Measurements from ENCODE around the gene CCDC24. TPM values are rescaled to one million over a fixed set of nuclear protein-coding genes. Genes with fewer than 3 reads are reported as not detected.
A peak's percentile ranks its signal among the peaks of the same experiment; 100 is the strongest.

CCDC24 gene
- total and polyA plus RNA-seq, 2 of the 13 experiments (the other 11 are each of a cell fraction or from before 2014, with no cell fraction given) = 1.4 to 2.9 TPM

DNA sequence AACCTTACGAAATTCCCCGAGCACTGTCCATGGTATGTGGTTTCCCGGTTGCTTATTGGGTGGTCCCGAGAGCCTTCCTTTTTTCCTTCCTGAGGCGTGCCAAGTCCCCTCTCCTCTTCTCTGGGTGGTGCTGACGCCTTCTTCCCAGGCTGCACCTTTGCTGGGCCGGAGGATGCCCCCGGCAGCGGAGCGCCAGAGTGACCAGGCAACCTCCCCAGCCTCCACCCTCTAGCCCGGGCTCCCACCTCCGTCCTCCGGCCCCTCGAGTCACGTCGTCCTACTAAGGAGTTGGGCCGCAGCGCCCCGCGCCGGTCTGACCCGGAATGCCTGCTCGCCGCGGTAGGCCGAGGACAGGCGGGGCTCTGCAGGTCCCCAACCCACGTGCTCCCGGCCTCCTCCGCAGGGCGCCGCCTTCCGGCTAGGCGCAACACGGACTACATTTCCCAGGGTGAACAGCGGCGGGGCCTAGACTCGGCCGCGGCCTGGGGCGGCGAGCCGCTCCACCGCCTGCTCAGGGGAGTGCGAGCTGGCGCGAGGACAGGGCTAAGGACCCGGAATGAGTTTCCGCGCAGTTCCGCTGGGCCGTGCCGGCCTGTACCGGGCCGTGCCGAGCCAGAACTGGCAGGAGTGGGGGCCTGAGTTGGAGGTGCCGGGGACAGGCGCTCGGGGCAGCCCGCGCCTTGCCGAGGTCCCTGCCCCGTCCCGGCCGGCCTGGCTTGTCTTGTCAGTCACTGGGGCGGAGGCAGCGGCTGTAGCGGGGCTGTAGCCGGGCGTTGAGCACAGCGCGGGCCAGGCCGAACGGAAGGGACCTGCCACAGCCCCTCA, 45.0 kb upstream of the CCDC24 start, which contains the start of gene IPO13 (continued):
- TF ChIP-seq ZNF720 (CRISPR knock-in tag; IDR thresholded peaks at IDR 0.05) = no peak
- TF ChIP-seq, protein P1, sequence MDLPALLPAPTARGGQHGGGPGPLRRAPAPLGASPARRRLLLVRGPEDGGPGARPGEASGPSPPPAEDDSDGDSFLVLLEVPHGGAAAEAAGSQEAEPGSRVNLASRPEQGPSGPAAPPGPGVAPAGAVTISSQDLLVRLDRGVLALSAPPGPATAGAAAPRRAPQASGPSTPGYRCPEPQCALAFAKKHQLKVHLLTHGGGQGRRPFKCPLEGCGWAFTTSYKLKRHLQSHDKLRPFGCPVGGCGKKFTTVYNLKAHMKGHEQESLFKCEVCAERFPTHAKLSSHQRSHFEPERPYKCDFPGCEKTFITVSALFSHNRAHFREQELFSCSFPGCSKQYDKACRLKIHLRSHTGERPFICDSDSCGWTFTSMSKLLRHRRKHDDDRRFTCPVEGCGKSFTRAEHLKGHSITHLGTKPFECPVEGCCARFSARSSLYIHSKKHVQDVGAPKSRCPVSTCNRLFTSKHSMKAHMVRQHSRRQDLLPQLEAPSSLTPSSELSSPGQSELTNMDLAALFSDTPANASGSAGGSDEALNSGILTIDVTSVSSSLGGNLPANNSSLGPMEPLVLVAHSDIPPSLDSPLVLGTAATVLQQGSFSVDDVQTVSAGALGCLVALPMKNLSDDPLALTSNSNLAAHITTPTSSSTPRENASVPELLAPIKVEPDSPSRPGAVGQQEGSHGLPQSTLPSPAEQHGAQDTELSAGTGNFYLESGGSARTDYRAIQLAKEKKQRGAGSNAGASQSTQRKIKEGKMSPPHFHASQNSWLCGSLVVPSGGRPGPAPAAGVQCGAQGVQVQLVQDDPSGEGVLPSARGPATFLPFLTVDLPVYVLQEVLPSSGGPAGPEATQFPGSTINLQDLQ (CRISPR knock-in tag; IDR thresholded peaks at IDR 0.05) = peak; percentile 96
- no peak for TF ChIP-seq NCOA5 (CRISPR knock-in tag; IDR thresholded peaks at IDR 0.05)
- 0 out of 2 replicates have a peak, but pooled peaks have one; percentile 45 for TF ChIP-seq PAX8 (CRISPR knock-in tag; IDR thresholded peaks at IDR 0.05; ENCODE audit: borderline replicate concordance)
- TF ChIP-seq ZEB1 (IDR thresholded peaks at IDR 0.05; ENCODE audit: insufficient replicate concordance, low read depth) = peak; percentile 69
- no peak for TF ChIP-seq MYNN (CRISPR knock-in tag; IDR thresholded peaks at IDR 0.05; ENCODE audit: low read depth)
- no peak for TF ChIP-seq RFX5 (IDR thresholded peaks at IDR 0.05; ENCODE audit: low read depth, low read length)
- TF ChIP-seq, protein P2, sequence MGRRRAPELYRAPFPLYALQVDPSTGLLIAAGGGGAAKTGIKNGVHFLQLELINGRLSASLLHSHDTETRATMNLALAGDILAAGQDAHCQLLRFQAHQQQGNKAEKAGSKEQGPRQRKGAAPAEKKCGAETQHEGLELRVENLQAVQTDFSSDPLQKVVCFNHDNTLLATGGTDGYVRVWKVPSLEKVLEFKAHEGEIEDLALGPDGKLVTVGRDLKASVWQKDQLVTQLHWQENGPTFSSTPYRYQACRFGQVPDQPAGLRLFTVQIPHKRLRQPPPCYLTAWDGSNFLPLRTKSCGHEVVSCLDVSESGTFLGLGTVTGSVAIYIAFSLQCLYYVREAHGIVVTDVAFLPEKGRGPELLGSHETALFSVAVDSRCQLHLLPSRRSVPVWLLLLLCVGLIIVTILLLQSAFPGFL (CRISPR knock-in tag; IDR thresholded peaks at IDR 0.05) = no peak
- TF ChIP-seq ZSCAN29 (CRISPR knock-in tag; conservative IDR thresholded peaks at IDR 0.05) = peak; percentile 89
- no peak for TF ChIP-seq PLRG1 (conservative IDR thresholded peaks at IDR 0.05)
- no peak; the same call in 1 of the 2 replicates for TF ChIP-seq ZNF740 (CRISPR knock-in tag; IDR thresholded peaks at IDR 0.05)
- no peak for TF ChIP-seq DDIT3 (CRISPR knock-in tag; IDR thresholded peaks at IDR 0.05)
- peak; percentile 69; the same call in 1 of the 2 replicates for TF ChIP-seq ZNF441 (CRISPR knock-in tag; IDR thresholded peaks at IDR 0.05; ENCODE audit: borderline replicate concordance)
- no peak for TF ChIP-seq ZNF367 (CRISPR knock-in tag; IDR thresholded peaks at IDR 0.05; ENCODE audit: borderline replicate concordance)
- TF ChIP-seq GATA4 (IDR thresholded peaks at IDR 0.05; ENCODE audit: borderline replicate concordance, low read depth) = peak; percentile 64; the same call in 1 of the 2 replicates
- peak; percentile 87 for TF ChIP-seq ZC3H13 (CRISPR knock-in tag; IDR thresholded peaks at IDR 0.05)
- TF ChIP-seq ZMAT3 (CRISPR knock-in tag; conservative IDR thresholded peaks at IDR 0.05) = peak; percentile 50; the same call in 1 of the 2 replicates
- TF ChIP-seq SIX1 (CRISPR knock-in tag; IDR thresholded peaks at IDR 0.05; ENCODE audit: borderline replicate concordance) = peak; percentile 30; the same call in 1 of the 2 replicates
- TF ChIP-seq IRF1 (CRISPR knock-in tag; IDR thresholded peaks at IDR 0.05; ENCODE audit: low read depth) = 0 out of 2 replicates have a peak, but pooled peaks have one; percentile 19
- no peak for TF ChIP-seq MBNL3 (CRISPR knock-in tag; conservative IDR thresholded peaks at IDR 0.05)
- TF ChIP-seq ZNF672 (CRISPR knock-in tag; IDR thresholded peaks at IDR 0.05) = no peak
- no peak for TF ChIP-seq NONO (IDR thresholded peaks at IDR 0.05)
- TF ChIP-seq NONO (CRISPR knock-in tag; conservative IDR thresholded peaks at IDR 0.05) = peak; percentile 90
- TF ChIP-seq FOSL2 (CRISPR knock-in tag; IDR thresholded peaks at IDR 0.05) = peak; percentile 40
- TF ChIP-seq KAT2B (IDR thresholded peaks at IDR 0.05; ENCODE audit: borderline replicate concordance, low read depth, low read length) = no peak
- TF ChIP-seq ZNF790 (CRISPR knock-in tag; IDR thresholded peaks at IDR 0.05; ENCODE audit: borderline replicate concordance) = peak; percentile 96

Data from HepG2 (cell line).